GM12873 (cell line): ENCODE measurements around the gene AP3B1.

ENCODE experiments used
- CTCF ChIP-seq: IDR thresholded peaks from 2 replicates; pipeline ENCODE4 v1.5.1; 2012; ENCODE audit warnings: low read depth, mild to moderate bottlenecking, moderate library complexity, low read length, control low read depth; ENCODE audit not compliant: insufficient read depth; ENCODE audit errors: missing control alignments

AP3B1 gene

GRCh38 chr5:78288246-78288645 is 6.3 kb downstream of the AP3B1 start:
- no peak for TF ChIP-seq CTCF

- TF ChIP-seq CTCF = no peak
These were observed 6.7 kb downstream of the AP3B1 start for GRCh38 chr5:78287833-78288232.

- no peak for TF ChIP-seq CTCF
These were observed 7.3 kb downstream of the AP3B1 start for GRCh38 chr5:78287169-78287568.

- no peak for TF ChIP-seq CTCF
These were observed 8.2 kb downstream of the AP3B1 start for GRCh38 chr5:78286290-78286689.

- TF ChIP-seq CTCF = no peak
These were observed 10.7 kb downstream of the AP3B1 start for GRCh38 chr5:78283802-78284201.

GRCh38 chr5:78283105-78283504 is 11.4 kb downstream of the AP3B1 start:
- no peak for TF ChIP-seq CTCF

- TF ChIP-seq CTCF = no peak
These were observed 14.2 kb downstream of the AP3B1 start for GRCh38 chr5:78280261-78280660.
